ENCODE data around the gene PLXNB2.

PLXNB2 gene

DNA sequence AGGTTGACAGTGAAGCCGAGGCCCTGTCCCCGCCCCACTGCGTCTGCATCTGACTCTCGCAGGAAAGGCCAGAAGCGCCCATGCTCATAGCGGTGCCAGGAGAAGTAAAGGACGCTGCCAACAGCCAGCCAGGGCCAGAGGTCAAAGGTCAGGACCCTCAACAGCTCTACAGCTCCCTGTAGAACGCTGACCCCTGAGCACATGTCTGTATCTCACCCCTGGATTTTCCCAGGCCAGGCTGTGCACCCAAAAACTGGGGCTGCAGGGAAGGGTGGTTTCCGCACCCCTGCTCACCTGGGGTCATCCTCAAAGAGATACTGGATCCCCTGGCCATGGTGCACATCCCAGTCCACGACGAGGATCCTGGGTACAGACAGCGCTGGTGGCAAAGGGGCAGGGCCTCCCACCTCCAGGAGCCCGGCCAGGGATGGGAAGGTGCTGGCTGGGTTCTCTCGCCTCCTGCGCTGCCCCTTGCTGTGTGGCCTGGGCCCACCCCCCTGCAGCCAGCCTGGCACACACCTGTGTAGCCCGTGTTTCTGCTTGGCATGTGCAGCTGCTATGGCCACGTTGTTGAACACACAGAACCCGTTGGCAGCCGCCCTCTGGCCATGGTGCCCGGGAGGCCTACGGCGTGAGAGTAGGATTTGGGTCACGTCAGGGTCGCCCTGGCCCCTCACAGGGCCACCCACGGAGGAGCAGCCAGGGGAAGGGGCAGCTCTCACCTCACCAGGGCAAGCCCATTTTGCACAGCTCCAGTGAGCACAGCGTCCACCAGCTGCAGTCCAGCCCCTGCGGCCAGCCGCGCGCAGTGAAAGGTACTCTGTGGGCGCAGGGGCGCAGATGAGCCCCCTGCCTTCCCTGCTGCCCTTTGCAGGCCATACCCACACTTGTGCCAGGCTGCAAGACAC lies 57.9 kb downstream of the PLXNB2 start:
- no peak for DNase-seq

DNA sequence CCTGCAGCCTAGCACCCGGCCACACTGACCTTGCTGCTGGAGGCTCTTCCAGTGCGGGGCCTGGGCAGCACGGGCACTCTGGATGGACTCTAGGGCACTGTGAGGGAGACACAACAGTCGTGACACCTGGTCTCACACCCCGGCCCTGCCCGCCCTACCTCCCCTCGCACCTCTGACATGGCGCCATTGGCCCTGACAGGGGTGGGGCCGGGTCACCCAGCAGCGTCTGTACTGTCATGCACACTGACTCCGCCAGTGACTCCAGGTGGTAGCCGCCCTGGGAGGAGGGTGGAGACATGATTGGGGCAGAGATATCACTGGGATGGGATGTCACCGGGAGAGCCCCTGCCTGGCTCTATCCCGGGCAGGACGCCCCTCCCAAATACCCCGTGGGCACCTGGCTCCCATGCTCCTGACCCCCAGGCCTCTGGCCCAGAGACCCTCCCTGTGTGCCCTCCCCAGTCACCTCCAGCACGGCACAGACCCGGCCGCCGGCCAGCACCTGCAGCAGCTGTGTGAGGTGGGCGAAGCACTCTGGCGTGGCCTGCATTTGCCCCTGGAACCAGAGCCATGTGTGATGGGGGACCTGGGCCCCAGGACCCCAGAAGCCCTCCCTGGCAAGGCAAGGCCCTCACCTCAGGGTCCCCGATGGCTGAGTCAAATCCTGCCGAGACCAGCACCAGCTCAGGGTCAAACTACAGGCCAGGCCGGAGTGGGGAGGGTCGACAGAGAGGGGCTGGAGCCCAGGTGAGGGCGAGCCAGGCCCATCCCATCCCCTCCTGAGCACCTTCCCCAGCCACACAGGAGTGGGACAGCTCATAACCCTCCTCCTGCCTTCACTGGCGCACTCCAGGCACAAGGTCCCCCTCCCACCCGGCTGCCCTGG lies 59.0 kb downstream of the PLXNB2 start:
- DNase-seq = no peak

DNA sequence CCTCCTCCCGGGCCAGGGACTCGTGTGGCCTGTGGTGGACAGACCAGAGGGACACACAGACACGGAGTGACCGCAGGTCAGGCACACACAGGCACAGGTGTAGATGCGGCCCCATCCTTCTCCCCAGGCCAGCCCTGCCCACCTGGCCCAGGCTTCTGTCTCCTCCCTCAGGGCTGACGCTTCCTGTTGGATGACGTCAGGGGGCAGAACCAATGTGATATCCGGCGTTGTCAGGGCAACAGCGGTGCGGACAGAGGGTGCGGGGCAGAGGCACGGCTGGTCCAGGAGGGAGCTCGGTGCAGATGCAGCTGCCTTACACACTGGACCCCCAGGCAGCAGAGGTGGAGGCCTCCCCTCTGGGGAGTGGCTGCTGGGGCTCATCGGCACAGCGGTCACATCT lies 59.7 kb downstream of the PLXNB2 start:
- no peak for DNase-seq

DNA sequence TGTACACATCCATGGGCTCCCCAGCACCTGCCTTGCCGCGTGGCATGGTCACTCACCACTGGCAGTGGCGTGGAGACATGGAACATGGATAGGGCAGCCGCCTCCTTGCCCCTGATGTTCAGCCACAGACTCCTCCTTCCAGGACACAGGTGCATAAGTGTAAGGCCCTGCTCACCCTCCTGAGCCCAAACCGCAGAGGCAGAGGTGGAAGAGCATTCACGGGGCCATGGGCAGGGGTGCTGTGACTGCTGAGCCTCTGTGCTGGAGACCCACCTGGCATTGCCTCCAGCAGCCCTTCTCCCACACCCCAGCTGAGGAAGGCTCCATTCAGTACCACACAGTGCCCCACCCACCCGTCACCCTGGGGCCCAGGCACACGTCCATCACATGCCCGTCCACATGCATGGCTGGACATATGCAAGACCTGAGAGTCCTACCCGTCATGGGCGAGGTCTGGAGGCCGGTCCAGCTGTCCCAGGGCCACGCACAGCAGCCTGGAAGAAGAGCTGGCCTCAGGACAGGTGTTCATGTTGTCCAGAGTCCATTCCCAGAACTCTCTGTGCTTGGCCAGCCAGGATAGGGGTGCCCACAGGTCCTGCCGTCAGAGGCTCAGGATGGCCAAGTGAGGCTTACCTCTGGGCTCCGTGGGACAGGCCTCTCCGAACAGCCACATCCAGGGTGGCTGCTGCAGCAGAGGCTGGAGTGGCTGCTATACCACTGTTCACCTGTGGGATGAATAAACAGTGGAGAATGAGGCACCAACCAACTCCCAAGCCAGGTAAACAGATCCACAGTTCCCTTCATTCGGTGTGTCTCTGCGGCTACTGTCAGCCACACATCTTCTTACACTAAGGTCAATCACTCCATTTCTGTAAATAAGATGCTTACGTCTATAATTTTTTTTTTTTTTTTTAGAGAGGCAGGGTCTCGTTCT lies 60.9 kb downstream of the PLXNB2 start:
- DNase-seq = no peak

DNA sequence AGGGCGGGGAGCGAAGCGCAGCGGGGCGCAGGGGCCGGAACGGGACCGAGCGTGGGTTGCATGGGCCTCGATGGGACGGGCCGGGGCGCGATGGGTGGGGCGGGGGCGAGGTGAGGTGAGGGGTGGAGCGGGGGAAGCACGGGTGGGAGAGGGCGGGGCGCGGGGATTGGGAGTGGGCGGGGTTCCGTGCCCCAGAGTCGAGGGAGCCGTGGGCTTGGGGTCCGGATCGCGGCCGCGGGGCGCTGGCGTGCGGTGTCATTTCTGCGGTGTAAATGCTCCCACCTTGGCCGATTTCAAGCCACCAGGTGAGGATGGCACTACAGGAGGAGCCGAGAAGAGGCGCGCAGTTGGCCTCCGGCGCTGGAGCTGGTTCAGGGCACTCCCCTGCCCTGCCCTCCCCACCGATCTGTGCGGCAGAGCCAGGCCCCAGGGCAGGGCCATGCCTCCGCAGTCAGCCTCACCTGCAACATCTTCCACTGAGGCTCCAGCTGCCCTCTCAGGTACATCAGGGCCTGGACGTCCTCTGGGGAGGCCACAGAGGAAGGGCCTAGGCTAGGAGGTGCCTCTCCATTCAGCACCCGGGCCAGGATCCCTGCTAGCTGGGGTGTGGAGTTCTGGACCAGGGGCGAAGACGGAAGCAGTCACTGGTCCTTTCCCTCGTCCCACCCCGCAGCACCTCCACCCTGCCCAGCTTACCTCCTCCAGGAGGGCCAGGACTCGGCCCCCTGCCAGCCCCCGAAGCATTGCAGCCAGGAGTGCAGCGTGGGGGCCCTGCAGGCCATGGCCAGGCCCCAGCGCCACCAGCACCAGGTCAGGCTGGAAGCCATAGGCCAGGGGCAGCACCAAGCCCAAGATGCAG lies 62.0 kb downstream of the PLXNB2 start:
- DNase-seq = no peak

DNA sequence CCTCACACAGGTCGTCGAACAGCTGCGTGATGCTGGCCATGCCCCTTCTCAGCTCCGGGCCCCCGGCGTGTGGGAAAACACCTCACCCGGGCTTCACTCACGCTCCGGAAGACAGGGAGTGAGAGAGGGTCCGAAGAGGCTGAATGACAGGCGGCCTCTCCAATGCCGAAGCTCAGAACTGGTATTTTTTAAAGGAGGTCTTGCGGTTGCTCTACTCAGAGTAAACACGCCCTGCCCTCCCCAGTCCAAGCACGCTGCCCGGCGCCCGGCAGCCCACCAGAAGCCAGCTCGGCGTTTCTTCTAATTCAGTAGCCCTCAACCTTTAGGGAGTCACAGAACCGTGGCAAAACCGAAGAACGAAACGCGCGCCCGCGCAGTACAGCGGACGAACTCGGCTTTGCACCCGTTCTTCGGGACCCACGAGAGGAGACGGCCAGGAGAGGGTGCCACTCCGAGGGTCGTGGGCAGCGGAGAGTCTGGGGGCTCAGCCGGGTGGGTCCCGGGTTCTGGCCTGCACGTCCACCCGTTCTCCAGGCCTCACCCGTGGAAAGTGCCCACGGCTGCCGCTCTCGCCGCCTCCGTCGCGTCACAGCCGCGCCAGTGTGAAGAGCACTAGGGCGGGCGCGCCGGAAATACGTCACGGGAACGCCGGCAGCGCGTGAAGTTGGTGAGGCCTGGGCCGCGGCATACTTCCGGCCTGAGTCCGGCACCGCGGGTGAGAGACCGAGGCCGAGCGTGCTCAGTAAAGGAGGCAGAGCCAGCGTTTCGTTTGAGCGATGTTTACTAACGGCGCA lies 62.8 kb downstream of the PLXNB2 start, which contains the start of gene TUBGCP6:
Gene TUBGCP6 (minus strand): TSS at position 604 of the 794 bp plus-strand sequence. CDS start 564 bp downstream, at position 40.
- peak; percentile 81 for DNase-seq

DNA sequence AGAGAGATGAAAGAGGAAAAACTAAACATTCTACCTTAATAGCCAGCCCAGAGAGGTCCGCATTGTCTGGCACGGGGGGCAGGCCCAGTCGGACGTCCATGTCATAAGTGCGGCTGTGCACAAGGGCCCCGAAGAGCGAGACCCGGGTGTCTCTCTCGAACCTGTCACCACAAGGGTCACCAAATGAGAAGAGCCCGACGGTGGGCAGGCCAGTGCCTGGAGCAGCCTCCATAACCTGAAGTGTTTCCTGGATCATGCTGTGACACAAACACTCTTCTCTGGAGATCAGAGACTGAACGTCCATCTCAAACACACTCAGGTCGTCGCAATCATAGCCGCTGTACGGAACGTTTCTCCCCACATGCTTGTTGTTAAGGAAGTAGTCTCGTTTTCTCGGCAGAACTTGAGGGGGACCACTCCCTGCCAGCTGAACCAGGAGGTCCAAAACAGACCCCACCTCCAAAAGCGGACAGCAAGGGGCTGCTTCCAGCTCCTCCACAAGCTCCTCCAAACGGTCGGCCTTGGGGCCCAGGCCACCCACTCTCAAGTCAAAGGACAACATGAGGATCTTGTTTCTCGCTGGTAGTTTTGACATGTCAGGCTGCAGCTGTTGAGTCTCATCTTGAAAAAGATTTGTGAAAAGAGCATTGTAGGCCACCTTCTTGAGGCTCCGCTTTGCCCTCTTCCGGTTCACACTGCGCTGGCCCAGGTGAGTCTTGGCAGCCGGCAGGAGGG lies 63.6 kb downstream of the PLXNB2 start:
- no peak for DNase-seq

DNA sequence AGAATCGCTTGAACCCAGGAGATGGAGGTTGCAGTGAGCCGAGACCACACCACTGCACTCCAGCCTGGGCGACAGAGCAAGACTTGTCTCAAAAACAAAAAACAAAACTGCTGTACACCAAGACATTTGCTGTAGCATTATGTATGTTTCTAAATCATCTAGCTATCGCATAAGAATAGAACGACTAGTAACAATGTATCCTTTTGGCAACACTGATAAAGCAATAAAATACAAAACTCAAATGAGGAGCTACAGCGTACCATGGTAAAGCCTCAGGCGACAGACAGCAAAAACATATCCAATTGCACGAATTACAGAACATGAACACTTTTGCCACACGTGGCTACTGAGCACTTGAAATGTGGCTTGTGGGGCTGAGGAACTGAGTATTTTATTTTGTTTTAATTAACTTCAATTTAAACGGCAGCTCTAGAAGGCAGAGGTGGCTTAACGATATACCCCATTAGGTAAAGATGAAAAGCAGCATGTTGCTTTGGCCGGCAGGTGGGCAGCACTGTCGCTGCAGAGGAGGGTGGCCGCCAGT lies 65.0 kb downstream of the PLXNB2 start:
- no peak for DNase-seq

DNA sequence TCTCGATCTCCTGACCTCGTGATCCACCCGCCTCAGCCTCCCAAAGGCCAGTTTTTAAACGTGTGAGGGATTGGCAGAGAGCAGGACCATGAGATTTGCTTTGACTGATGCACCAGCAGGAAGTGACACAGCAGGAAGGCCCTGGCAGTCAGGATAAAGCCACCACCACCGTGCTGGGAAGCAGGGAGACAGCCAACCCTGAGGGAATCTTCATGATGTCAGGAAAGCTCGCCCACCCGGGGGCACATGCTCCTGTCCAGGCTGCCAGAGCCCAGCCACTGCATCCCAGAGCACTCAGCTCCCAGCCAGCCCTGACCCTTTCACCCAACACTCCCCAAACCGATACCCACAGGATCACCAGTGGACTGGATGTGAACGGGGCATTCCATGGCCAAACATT lies 68.7 kb downstream of the PLXNB2 start:
- no peak for DNase-seq

DNA sequence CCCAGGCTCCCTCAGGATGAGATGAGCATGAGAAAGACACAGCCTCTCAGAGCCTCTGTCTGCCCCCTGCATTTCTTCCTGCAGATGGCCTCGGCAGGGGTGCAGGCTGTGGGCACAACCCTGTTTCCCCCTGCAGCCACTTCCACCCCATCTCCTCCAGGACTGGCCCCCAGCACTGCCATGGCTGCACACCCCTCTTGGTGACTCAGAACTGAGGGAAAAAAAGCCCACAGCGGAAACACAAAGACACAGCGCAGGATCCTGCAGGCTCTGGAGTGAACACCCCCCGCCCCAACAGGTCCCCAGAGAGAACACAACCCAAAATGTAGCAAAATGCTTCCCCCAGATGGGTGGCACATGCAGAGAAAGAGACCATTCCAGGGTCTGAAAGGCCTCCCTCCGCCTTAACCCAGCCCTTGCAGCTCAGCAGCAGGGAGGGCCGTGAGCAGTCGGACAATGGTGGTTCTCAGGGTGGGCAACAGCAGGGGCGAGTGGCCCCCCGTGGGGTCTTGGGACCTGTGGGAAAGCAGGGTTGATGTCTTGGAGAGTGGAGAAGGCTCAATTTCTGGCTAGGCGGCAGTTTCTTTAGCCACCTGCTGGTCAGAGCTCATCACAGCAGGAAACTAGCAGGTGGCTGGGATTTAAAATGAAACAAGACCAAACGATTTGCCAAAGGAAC lies 70.6 kb downstream of the PLXNB2 start:
- no peak for DNase-seq

DNA sequence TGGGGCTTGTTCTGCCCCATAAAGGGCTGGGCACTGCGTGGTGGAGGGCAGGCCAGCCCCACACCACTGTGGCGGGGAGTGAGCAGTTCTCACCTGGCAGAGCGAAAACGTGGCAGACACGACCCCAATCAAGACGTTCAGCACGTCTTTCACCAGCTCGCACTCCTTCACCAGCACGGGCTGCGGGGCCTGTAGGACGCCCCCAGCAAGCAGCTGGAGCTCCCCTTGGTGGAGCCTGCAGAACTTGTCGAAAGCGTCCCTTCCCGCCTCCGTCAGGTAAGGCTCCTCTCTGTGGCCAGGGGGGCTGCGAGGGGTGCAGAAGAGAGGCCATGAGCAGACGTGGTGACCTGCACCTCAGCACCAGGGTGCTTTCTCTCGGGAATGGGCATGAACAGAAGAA lies 74.2 kb downstream of the PLXNB2 start:
- no peak for DNase-seq

DNA sequence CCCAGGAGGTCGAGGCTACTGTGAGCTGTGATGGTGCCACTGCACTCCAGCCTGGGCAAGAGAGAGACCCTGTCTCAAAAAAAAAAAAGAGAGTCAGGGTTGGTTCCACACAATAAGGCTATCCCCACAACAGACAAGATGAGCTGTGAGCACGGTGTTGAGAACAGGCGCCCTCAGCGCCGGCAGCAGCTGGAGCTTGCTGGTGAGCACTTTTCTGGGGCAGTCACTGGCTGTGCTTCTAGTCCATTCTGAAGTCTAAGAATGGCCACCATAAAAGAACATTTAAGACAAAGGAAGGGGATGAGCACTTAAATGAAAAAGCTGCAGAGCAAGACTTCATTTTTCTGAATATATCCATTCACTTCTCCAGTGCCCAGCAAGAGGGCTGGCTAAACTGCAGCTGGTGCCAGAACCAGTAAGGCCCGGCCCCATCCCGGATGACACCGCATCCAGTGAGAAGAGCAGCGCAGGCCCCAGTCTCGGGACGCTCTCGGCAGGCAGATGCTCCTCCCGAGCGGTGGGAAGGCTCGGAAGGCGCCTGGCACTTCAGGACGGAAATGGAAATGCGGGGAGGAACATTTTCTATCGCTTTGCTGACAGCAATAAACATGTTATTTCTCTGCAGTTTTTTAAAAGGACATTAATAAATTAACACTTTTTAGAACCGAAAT lies 74.8 kb downstream of the PLXNB2 start:
- DNase-seq = no peak

DNA sequence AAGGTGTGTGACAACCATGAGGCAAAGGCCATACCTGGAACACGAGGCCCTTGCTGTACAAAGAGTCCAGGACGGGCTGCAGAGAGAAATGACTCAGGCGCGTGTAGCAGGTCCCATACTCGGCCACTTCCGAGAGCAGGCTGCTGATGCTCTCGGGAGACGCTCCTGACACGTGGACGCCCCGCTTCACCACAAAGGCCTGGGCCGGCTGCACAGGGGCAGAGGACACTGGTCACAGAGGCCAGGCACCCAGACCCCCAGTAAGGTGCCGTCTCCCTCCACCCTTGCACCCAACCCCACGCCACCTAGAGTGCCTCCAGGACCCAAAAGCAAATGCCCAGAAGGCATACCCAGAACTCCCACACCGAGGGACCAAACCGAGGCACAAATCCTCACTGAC lies 78.1 kb downstream of the PLXNB2 start:
- DNase-seq = no peak

DNA sequence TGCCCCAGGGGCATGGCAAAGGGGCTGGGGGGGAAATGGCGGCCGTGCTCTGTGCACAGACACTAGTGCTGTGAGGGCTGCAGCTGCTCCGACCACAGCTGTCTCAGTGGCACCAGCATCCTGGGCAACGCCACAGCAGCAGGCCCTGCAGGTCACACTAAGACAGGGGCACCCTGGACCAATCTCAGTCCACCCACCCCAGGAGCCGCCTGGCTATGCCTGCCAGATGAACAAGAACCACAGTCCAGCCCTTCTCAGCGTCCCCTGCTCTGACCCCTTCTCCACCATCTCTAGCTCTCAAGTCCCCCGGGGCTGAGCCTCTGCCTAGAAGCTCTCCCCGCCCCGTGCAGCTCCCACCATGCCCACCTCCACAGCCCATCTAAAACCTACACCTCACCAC lies 79.1 kb downstream of the PLXNB2 start:
- DNase-seq = no peak

DNA sequence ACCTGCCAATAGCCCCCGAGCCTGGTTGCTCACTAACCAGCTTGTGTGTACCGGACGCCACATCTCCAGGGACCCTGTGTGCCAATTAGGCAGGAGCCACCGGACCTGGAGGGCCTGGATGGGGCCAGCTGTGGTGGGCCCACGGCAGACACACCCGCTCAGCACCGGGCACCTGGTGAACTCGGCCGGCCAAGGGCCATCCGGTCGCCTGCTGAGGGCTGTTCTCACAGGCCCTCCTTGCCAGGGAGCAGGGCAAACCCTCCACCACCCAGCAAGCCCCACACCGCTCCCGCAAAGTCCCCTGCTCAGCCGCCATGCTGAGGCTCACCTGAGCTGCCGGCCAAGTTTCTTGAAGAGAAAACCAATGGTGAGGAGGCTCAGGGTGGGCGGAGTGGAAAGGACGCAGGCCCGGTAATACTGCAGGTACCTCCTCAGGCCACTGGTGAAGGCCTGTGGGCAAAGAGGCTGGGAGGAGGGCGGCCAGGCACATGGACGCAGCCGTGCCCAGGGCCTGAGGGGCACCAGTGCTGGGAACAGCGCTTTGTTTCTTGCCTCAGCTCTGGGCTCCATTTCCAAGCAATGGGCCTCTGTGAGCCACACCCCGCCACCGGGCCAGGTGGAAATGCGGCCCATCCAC lies 79.7 kb downstream of the PLXNB2 start:
- no peak for DNase-seq

DNA sequence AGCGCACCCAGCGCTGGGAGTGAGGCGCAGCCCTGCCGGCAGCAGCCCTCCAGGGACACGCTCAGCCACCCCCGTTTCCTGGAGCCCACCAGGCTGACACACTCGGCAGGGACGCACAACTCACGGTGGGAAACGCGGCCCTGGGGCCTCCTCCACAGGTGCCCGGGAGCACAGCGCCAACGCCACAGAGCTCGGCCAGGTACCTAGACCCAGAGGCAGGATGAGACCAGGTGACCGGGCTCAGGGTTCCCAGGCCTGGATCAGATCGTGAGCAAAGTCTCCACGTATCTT lies 80.6 kb downstream of the PLXNB2 start:
- DNase-seq = no peak

DNA sequence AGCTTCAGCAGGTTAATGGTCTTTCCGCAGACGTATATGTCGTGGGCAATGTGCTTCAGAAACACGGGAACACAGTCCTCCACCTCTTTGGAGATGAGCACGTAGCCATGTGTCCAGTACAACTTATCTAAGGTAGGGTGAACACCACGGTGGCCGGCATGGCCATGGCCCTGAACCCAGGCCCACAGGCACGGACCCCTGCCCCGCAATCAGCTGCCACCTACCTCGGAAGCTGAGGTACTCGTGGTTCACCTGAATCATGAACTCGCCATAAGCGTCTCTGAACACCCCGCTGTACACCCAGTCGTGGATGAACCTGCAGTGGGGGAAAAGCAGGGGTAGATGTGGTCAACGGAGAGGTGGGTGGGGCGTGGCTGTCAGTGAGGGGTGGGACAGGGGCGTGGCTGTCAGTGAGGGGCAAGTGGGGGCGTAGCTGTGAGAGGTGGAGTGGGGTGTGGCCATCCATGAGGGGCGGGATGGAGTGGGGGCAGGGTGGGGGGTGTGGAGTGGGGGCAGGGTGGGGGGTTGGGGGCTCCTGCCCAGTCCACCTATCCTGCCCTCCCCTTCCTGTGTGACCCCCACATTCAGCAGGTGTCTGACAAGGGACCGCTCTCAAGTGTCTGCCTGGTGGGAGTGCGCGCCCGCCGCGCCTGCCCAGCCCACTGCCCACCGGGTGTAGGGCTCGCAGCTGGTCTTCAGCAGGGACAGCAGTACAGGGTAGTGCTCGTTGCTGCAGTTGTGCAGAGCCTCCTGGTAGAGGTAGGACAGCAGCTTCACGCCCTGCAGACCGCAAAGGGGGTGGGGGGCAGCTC lies 81.2 kb downstream of the PLXNB2 start:
- DNase-seq = no peak
